Measurements from ENCODE around the gene ZNF605.
A peak's percentile ranks its signal among the peaks of the same experiment; 100 is the strongest.
"Not testable (repeated sequence)": the region's sequence is repeated elsewhere in the genome, so short reads cannot be mapped to it uniquely, and the experiment has no call there.

The ZNF605 gene

GRCh38 chr12:132956011-132956788 is at the start of gene ZNF605:
Gene ZNF605 (minus strand): TSS chr12:132956306. CDS start chr12:132945635, 10,671 bp downstream.
- DNase-seq (ENCODE audit: low spot score), result peak; percentile 85

- no peak for DNase-seq (ENCODE audit: low spot score)
These were observed 42.6 kb upstream of the ZNF605 start for GRCh38 chr12:132998741-132999140.

- DNase-seq (ENCODE audit: low spot score), result no peak
These were observed 30.7 kb upstream of the ZNF605 start for GRCh38 chr12:132986885-132987225.

GRCh38 chr12:132986001-132986884 is 30.1 kb upstream of the ZNF605 start, which contains the start of gene ZNF26:
Gene ZNF26 (plus strand): TSS chr12:132986367. CDS start chr12:132986841, 474 bp downstream.
- DNase-seq (ENCODE audit: low spot score), result peak; percentile 88

- not testable (repeated sequence) for DNase-seq (ENCODE audit: low spot score)
These were observed 20.8 kb upstream of the ZNF605 start for GRCh38 chr12:132976870-132977269.

- DNase-seq (ENCODE audit: low spot score), result no peak
These were observed 16.3 kb upstream of the ZNF605 start for GRCh38 chr12:132972374-132972773.

GRCh38 chr12:132967736-132968135 is 11.6 kb upstream of the ZNF605 start:
- no peak for DNase-seq (ENCODE audit: low spot score)

- DNase-seq (ENCODE audit: low spot score), result no peak
These were observed 10.7 kb upstream of the ZNF605 start for GRCh38 chr12:132966676-132967415.

- no peak for DNase-seq (ENCODE audit: low spot score)
These were observed 9.7 kb upstream of the ZNF605 start for GRCh38 chr12:132965796-132966195.

GRCh38 chr12:132963947-132964346 is 7.8 kb upstream of the ZNF605 start:
- not testable (repeated sequence) for DNase-seq (ENCODE audit: low spot score)

GRCh38 chr12:132961790-132962189 is 5.7 kb upstream of the ZNF605 start:
- not testable (repeated sequence) for DNase-seq (ENCODE audit: low spot score)

- DNase-seq (ENCODE audit: low spot score), result peak; percentile 9
These were observed 754 bp downstream of the ZNF605 start for GRCh38 chr12:132955094-132956010.

GRCh38 chr12:132954471-132955048 is 1.5 kb downstream of the ZNF605 start:
- DNase-seq (ENCODE audit: low spot score), result no peak

- no peak for DNase-seq (ENCODE audit: low spot score)
These were observed 2.3 kb downstream of the ZNF605 start for GRCh38 chr12:132953771-132954170.

GRCh38 chr12:132953163-132953425 is 3.0 kb downstream of the ZNF605 start:
- no peak for DNase-seq (ENCODE audit: low spot score)

GRCh38 chr12:132952371-132953162 is 3.5 kb downstream of the ZNF605 start:
- no peak for DNase-seq (ENCODE audit: low spot score)

GRCh38 chr12:132951649-132952048 is 4.5 kb downstream of the ZNF605 start:
- DNase-seq (ENCODE audit: low spot score), result no peak

- DNase-seq (ENCODE audit: low spot score), result no peak
These were observed 5.1 kb downstream of the ZNF605 start for GRCh38 chr12:132950844-132951535.

Data from CD4-positive, alpha-beta T cell treated with Interleukin-15 for 4 hours (primary cell).